H54 (cell line): ENCODE measurements around the gene GDF15.
A peak's percentile ranks its signal among the peaks of the same experiment; 100 is the strongest.

Source experiments
- DNase-seq: peaks from one replicate; pipeline ENCODE4 v3.0.0; 2011; ENCODE audit warnings: low spot score, mixed read lengths; ENCODE audit not compliant: insufficient read length
- FAIRE-seq: peaks from 3 replicates; lab custom pipeline; 2011; peaks lifted over from hg19 to GRCh38; lab: Jason Lieb, UNC
- POLR2A ChIP-seq: IDR thresholded peaks from 2 replicates; pipeline ENCODE4 v1.6.1; 2011; ENCODE audit warnings: low read depth, mild to moderate bottlenecking, low read length

The GDF15 gene

DNA sequence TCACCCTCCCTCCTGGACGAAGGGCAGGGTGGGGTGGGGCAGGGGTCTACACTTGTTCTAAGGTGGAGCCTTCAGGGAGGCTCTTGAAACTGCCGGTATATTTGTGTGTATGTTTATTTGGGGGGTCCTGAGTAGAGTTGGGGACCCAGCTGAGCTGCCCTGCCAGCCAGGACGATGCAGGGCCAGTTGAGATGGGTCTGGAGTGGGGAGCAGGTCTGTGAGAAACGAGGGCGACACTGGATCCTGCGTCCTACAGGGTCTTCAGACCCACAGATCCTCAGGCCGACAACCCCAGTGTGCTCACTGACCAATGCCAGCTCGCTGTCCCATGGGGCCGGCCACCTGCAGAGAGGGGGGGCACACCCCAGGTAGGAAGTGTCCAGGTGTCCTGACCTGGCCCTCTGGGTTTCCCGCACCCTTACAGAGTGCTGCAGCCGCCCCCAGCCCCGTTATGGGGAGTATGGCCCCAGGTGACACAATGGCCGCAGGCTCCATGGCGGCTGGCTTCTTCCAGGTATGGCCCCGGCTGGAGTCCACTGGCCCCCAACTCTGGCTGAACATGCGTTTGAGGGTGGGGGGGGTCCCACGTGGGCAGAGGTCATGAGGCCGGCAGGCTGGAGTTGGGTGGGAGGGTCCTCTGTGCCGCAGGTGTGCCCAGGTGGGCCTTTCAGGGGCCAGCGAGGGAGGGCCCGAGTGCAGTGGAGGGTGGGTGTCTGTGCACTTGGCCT, 44.6 kb downstream of the GDF15 start:
- no peak for TF ChIP-seq POLR2A
- FAIRE-seq, result no peak
- DNase-seq, result no peak

DNA sequence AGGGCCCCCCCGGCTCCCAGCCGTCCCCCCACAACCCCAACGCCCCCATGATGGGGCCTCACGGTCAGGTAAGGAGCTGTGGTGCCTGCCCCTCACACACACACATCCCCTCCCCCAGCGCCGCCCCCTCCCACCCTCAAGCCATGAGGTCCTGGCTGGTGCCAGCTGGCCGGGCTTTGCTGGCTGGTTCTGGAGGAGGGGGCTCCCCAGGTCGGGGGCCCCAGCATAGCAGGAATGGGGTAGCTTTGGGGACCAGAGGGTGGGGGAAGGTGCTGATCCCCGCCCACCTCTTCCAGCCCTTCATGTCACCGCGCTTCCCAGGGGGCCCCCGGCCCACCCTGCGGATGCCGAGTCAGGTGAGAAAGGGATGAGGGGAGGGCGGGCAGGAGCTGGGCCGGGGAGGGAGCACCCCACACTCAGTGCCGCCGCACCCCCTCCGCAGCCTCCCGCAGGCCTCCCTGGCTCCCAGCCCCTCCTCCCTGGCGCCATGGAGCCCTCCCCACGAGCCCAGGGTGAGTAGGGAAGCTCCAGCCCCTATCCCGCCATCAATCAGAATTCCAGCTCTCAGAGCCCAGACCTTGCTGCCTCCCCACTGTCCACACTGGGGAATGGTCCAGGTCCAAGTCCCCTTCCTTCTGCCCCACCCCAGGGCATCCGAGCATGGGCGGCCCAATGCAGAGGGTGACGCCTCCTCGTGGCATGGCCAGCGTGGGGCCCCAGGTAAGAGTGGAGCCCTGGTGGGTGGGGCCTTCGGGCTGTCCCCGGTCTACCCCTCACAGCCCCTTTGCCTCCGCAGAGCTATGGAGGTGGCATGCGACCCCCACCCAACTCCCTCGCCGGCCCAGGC, 45.6 kb downstream of the GDF15 start:
- no peak for FAIRE-seq
- DNase-seq, result no peak
- TF ChIP-seq POLR2A, result no peak

DNA sequence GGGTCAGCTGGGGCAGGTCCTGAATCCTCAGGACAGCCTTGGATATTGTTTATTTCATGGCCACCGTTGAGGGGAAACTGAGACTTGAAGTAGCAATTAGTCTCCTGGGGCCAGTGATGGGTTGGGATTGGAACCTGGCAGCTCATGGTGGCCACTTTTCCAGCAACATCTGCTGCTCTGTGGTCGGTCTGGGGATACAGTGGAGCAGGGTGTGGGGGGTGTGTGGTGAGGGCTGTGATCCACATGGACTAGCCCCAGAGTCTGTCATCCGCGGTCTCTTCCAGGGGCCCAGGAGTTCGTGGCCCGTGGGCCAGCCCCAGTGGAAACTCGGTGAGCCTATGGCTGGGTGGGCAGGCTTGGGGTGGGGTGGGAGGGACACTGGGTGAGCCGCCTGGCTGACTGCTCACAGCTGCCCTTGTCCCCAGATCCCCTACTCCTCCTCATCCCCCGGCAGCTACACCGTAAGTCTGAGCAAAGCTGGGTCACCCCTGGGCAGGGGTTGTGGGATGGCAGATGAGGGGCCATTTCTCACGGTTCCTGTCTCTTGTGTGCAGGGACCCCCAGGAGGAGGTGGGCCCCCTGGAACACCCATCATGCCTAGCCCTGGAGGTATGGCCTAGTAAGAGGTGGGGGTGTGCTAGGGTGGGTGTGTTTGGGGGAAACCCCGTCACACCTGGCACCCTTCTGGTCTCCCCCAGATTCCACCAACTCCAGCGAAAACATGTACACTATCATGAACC, 46.5 kb downstream of the GDF15 start:
- DNase-seq (no peak), FAIRE-seq (no peak)
- TF ChIP-seq POLR2A, result no peak

DNA sequence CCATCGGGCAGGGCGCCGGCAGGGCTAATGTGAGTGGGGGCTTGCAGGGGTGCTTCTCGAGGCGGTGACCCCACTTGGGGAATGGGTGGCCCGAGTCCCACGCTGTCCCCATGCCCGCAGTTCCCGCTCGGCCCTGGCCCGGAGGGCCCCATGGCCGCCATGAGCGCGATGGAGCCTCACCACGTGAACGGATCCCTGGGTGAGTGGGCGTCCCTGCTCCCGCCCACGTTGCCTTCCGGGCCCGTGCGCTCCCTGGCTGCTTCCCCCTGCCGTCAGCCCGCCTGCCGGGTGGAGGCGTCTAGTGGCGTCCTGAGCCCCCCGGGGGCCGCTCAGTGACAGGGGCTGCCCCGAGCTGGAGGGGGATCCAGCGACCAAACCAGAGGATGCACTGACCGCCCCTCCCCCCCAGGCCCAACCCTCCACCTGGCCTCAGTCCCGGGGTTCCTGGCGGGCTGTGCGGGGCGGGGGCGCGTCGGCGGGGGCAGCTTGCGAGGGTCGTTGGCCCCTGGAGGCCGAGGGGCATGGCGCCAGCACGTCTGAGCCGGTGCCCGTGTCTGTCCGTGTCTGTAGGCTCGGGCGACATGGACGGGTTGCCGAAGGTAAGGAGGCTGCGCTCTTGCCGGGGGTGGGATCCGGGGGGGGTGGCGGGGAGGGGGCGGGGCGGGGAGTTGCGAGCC, 47.2 kb downstream of the GDF15 start:
- FAIRE-seq, result no peak
- TF ChIP-seq POLR2A, result no peak
- no peak for DNase-seq

DNA sequence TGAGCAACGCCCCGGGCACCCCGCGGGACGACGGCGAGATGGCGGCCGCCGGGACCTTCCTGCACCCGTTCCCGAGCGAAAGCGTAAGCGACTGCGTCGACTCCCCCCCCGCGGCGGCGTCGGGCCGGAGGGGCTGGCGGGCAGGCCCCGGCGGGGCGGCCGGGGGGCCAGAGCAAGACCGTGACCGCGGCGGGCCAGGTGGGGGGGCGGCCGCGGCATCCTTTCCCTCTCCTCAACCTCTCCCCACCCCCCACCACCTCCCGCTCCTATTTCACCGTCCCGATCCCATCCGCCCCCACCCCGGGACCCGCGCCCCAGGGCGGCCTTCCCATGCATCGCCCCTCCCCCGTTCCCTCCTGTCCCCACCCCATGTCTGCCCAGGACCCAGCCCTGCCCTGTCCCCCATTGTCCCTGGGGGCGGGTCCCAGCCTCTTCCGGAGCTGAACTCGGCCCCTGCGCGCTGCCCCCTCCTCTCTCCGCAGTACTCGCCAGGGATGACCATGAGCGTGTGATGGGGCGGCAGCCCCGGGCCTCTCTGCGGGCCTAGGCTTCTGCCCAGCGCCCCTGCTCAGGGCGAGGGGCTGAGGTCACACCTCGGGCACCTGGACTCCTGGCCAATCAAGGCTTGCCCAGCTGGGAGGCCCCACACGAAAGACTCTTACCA, 47.9 kb downstream of the GDF15 start:
- DNase-seq (no peak), FAIRE-seq (no peak)
- TF ChIP-seq POLR2A, result no peak

DNA sequence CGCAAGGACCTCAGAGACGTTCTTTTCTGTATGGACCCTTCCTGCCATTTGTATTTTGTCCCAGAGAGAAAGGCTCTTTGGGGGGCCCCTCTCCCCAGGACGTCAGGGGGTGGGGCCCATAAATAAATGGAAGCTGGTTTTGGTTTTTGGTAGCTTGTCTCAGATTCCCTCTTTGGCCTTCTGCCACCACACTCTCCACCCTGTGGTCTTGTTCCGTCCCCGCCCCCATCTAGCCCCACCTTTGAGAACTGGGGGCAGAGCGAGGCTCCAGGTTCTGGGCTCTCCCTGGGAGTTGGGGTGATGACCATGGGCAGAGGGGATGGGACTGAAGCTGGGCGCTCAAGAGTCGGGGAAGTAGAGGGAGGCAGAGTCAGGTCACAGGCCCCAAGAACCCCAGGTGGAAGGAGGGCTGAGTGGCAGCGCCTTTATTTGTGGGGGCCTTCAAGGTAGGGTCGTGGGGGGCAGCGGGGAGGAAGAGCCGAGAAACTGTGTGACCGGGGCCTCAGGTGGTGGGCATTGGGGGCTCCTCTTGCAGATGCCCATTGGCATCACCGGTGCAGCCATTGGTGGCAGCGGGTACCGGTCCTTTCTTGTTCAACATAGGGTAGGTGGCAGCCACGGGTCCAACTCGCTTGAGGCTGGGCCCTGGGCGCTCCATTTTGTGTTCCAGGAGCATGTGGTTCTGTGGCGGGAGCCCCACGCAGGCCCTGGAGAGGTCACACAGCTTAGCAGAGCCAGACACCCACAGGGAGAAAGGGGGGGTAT, 48.6 kb downstream of the GDF15 start:
- DNase-seq (no peak), FAIRE-seq (no peak)
- TF ChIP-seq POLR2A, result no peak

DNA sequence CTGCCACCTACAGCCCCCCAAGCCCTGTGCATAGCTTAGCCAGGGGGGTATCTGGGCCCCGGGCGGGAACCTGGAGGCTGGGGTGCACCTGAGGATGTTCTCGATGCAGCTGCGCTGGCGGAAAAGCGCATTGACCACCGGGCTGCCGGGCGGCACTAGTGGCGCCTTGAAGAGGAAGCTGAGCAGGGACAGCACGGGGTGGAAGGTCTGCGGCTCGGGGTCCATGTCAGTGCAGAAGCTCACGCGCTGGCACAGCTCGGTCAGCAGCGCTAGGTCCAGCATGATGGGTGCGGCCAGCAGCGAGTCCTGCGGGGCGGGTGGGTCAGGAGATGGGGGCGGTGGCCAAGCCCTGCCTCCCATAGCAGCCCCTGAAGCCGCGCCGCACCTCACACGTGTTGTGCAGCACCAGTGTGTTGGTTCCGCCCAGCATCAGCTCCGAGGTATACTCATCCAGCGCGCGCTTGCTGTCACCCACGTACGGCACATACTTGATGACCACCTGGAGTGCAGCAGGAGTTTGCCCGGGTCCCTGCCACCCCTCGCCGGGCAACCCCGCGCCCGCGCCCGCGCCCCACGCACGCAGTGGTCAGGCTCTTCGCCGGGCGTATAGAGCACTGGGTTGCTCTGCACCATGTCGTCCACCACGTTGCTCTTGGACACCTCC, 49.4 kb downstream of the GDF15 start:
- DNase-seq, result no peak
- no peak for FAIRE-seq
- TF ChIP-seq POLR2A, result no peak

DNA sequence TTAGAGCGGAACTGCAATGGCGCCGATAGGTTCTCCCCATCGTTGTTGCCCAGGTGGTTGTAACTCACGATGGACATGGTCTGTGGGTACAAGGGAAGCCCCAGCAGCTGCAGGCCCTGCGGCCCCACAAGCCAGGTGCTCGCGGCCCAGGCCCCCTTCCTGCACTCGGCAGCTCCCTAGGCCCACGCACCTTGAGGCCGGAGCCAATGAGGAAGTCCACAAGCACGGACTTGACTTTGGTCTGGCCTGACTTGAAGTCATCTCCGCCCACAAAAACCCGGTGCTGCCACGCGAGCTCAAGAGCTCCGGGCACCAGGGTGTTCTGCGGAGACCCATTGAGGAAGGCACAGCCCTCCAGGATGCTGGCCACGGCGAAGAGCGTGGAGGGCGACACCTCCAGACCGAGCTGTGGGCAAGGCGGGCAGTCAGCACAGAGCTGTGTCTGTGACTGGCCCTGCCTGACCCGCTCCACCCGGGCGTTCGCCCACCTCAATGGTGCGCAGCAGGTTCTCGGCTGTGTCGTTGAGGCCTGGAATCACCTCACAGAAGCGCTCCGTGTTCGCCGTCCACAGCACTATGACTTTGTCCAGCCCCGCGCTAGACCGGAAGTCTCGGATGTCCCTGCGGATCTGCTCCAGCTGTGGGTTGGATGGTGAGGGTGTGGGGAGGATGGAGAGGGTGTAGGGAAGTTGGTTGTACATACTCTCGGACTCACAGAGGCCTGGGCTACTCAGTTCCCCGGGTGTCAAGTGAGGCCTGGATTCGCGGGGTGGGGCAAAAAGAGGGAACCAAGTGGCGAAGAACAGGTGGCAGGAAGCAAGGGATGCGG, 50.1 kb downstream of the GDF15 start:
- no peak for FAIRE-seq
- no peak for TF ChIP-seq POLR2A
- no peak for DNase-seq

DNA sequence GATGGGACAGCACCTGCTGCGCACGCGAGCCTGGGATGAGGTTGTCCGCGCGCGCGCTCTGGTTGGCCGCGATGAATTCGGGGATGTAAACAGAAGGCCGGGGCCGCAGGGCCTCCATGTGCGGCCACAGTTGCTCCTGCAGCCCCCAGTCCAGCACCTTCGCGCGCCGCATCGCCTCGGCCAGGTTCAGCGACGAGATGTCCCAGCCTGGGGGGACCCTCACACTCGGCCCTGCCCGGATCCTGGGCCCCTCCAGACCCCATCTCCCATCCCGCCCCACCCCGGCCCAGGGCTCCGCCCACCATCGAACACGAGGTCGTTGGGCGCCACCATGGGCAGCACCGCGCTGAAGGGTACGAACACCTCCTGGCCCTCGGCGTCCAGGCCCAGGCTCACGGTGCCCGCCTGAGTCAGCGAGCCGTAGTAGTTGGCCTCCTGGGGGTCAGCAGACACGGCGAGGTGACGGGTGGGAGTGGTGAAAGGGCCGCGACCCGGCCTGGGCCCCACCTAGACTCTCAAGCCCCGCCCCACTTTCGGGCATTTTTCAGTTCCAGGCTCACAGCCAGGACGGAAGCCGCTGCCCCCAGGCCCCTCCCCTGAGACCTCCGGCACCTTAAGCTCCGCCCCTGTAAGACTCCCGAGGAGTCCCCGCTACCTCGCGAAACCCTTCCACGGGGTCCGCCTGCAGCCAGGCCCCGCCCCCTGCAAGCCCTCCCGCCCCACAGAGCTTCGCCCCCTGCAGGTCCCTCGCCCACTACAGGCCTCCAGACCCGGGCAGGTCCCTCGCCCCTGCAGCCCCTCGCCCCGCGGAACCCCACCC, 50.9 kb downstream of the GDF15 start:
- FAIRE-seq, result no peak
- peak; percentile 91 for DNase-seq
- no peak for TF ChIP-seq POLR2A
